H9 (cell line): ENCODE data around the gene RAB4B. TPM values are rescaled to one million over a fixed set of nuclear protein-coding genes. Genes with fewer than 3 reads are reported as not detected.
"Not testable (repeated sequence)": the region's sequence is repeated elsewhere in the genome, so short reads cannot be mapped to it uniquely, and the experiment has no call there.

Source experiments
- DNase-seq: peaks from one replicate; pipeline ENCODE4 v3.0.0-alpha.2; 2017
- H2AFZ ChIP-seq: one replicate; pipeline ENCODE4 v1.6.1; 2013; ENCODE audit warnings: mild to moderate bottlenecking, low read length, control low read depth, moderate library complexity
- H2AK5ac ChIP-seq: 2 replicates; pipeline ENCODE4 v1.6.1; 2013; ENCODE audit warnings: low read length, control low read depth, mixed read lengths; ENCODE audit not compliant: insufficient read length
- H2BK120ac ChIP-seq: one replicate; pipeline ENCODE4 v1.6.1; 2013; ENCODE audit warnings: low read depth, mild to moderate bottlenecking, low read length, control low read depth, inconsistent platforms; ENCODE audit not compliant: poor library complexity, severe bottlenecking
- H2BK12ac ChIP-seq: 2 replicates; pipeline ENCODE4 v1.6.1; 2013; ENCODE audit warnings: low read length, control low read depth, mixed read lengths, low read depth; ENCODE audit not compliant: insufficient read length
- H2BK15ac ChIP-seq: 2 replicates; pipeline ENCODE4 v1.6.1; 2013; ENCODE audit warnings: low read depth, low read length, control low read depth
- H2BK20ac ChIP-seq: one replicate; pipeline ENCODE4 v1.6.1; 2013; ENCODE audit warnings: low read depth, mild to moderate bottlenecking, low read length, control low read depth, inconsistent platforms; ENCODE audit not compliant: poor library complexity, severe bottlenecking
- H2BK5ac ChIP-seq: 2 replicates; pipeline ENCODE4 v1.6.1; 2013; ENCODE audit warnings: low read length, control low read depth, mixed read lengths; ENCODE audit not compliant: insufficient read length
- H3K14ac ChIP-seq: 2 replicates; pipeline ENCODE4 v1.6.1; 2013; ENCODE audit warnings: low read length, control low read depth; ENCODE audit not compliant: insufficient read depth
- H3K18ac ChIP-seq: 2 replicates; pipeline ENCODE4 v1.6.1; 2013; ENCODE audit warnings: low read depth, mild to moderate bottlenecking, mixed read lengths, low read length, control low read depth; ENCODE audit not compliant: insufficient read length
- H3K23ac ChIP-seq: 2 replicates; pipeline ENCODE4 v1.6.1; 2013; ENCODE audit warnings: low read length, control low read depth, mixed read lengths, low read depth; ENCODE audit not compliant: insufficient read length
- H3K23me2 ChIP-seq: 2 replicates; pipeline ENCODE4 v1.6.1; 2013; ENCODE audit warnings: low read depth, mild to moderate bottlenecking, mixed read lengths, low read length, control low read depth; ENCODE audit not compliant: insufficient read length, poor library complexity, severe bottlenecking
- H3K27ac ChIP-seq: 2 replicates; pipeline ENCODE4 v1.5.1; 2013; ENCODE audit warnings: low read length, control low read depth, mixed read lengths, low read depth; ENCODE audit not compliant: insufficient read length
- H3K27me3 ChIP-seq: 2 replicates; pipeline ENCODE4 v1.6.1; 2013; ENCODE audit warnings: low read length, control low read depth, inconsistent platforms; ENCODE audit not compliant: insufficient read depth
- H3K4ac ChIP-seq: 2 replicates; pipeline ENCODE4 v1.6.1; 2013; ENCODE audit warnings: low read depth, mild to moderate bottlenecking, control low read depth, inconsistent platforms, low read length, moderate library complexity
- H3K4me1 ChIP-seq: 2 replicates; pipeline ENCODE4 v1.6.1; 2013; ENCODE audit warnings: low read length, control low read depth, inconsistent platforms; ENCODE audit not compliant: insufficient read depth
- H3K4me2 ChIP-seq: 2 replicates; pipeline ENCODE4 v1.6.1; 2013; ENCODE audit warnings: low read length, control low read depth, mixed read lengths; ENCODE audit not compliant: insufficient read length, insufficient read depth
- H3K56ac ChIP-seq: 2 replicates; pipeline ENCODE4 v1.6.1; 2013; ENCODE audit warnings: low read depth, mild to moderate bottlenecking, mixed read lengths, low read length, control low read depth; ENCODE audit not compliant: insufficient read length
- H3K79me1 ChIP-seq: 2 replicates; pipeline ENCODE4 v1.6.1; 2013; ENCODE audit warnings: low read depth, mild to moderate bottlenecking, moderate library complexity, low read length, control low read depth, inconsistent platforms; ENCODE audit not compliant: insufficient read depth, poor library complexity, severe bottlenecking
- H3K79me2 ChIP-seq: 2 replicates; pipeline ENCODE4 v1.6.1; 2013; ENCODE audit warnings: low read length, control low read depth, inconsistent platforms; ENCODE audit not compliant: insufficient read depth
- H3K9ac ChIP-seq: 2 replicates; pipeline ENCODE4 v1.6.1; 2013; ENCODE audit warnings: low read length, control low read depth, mixed read lengths; ENCODE audit not compliant: insufficient read length; ENCODE audit errors: extremely low read depth
- H3K9me3 ChIP-seq: one replicate; pipeline ENCODE4 v1.6.1; 2013; ENCODE audit warnings: low read depth, low read length, inconsistent platforms; ENCODE audit not compliant: control insufficient read depth
- H3T11ph ChIP-seq: one replicate; pipeline ENCODE4 v1.6.1; 2013; ENCODE audit warnings: mild to moderate bottlenecking, low read length, control low read depth, inconsistent platforms
- H4K20me1 ChIP-seq: one replicate; pipeline ENCODE4 v1.6.1; 2013; ENCODE audit not compliant: control insufficient read depth, insufficient read length, insufficient read depth
- H4K5ac ChIP-seq: 2 replicates; pipeline ENCODE4 v1.6.1; 2013; ENCODE audit warnings: low read depth, mild to moderate bottlenecking, mixed read lengths, low read length, control low read depth; ENCODE audit not compliant: insufficient read length
- H4K8ac ChIP-seq: replicated peaks from 2 replicates; pipeline ENCODE4 v1.6.1; 2013; ENCODE audit warnings: low read length, control low read depth, mixed read lengths, low read depth; ENCODE audit not compliant: insufficient read length
- H4K91ac ChIP-seq: 2 replicates; pipeline ENCODE4 v1.6.1; 2013; ENCODE audit warnings: low read depth, mild to moderate bottlenecking, moderate library complexity, mixed read lengths, low read length, control low read depth; ENCODE audit not compliant: insufficient read length
- H3K27ac Mint-ChIP-seq, 3 experiments: 2 replicates in 2 of 3; 3 replicates in 1 of 3; pipeline ENCODE4 v1.8.0; 2020 to 2021; ENCODE audit warnings: mixed read lengths in 3 of 3, mild to moderate bottlenecking in 1 of 3, moderate library complexity in 1 of 3
- H3K27me3 Mint-ChIP-seq: 2 replicates; pipeline ENCODE4 v1.8.0; 2021; ENCODE audit warnings: low read depth, mild to moderate bottlenecking, moderate library complexity, mixed read lengths
- H3K36me3 Mint-ChIP-seq, 3 experiments: 2 replicates in 2 of 3; 3 replicates in 1 of 3; pipeline ENCODE4 v1.8.0; 2020 to 2021; ENCODE audit warnings: low read depth in 3 of 3, mixed read lengths in 3 of 3; ENCODE audit not compliant: insufficient read depth in 1 of 3
- H3K4me1 Mint-ChIP-seq, 2 experiments: 2 replicates each; pipeline ENCODE4 v1.8.0; 2020; ENCODE audit warnings: mixed read lengths in 2 of 2
- H3K4me3 Mint-ChIP-seq, 2 experiments: 2 replicates in 1 of 2; 3 replicates in 1 of 2; pipeline ENCODE4 v1.8.0; 2020 to 2021; ENCODE audit warnings: mild to moderate bottlenecking in 2 of 2, mixed read lengths in 2 of 2, moderate library complexity in 1 of 2
- H3K9me3 Mint-ChIP-seq, 2 experiments: 2 replicates in 1 of 2; 3 replicates in 1 of 2; pipeline ENCODE4 v1.8.0; 2020; ENCODE audit warnings: mild to moderate bottlenecking in 2 of 2, mixed read lengths in 2 of 2, moderate library complexity in 1 of 2
- CTCF ChIP-seq: fragments of 200-600 bp; sonication (generic); conservative IDR thresholded peaks from 3 replicates; pipeline ENCODE4 v1.8.0; 2021; ENCODE audit warnings: antibody characterized with exemption, mild to moderate bottlenecking
- WGBS: extraction: QIAGEN DNeasy Blood & Tissue Kit; methylation state at CpG from one replicate; pipeline ENCODE4 v1.1.7; 2013; ENCODE audit warnings: missing lambda C conversion rate, low lambda C conversion rate, mixed read lengths; ENCODE audit not compliant: insufficient read length; ENCODE audit errors: extremely low coverage; 5-methylcytosine and 5-hydroxymethylcytosine counted together
- total RNA-seq: library from RNA; stranded (reverse); gene quantifications from 2 replicates; pipeline ENCODE4 v1.2.1, GENCODE V29; 2021

RAB4B gene
- total RNA-seq, 1 experiment from 2014 or later: 26.8 TPM

DNA sequence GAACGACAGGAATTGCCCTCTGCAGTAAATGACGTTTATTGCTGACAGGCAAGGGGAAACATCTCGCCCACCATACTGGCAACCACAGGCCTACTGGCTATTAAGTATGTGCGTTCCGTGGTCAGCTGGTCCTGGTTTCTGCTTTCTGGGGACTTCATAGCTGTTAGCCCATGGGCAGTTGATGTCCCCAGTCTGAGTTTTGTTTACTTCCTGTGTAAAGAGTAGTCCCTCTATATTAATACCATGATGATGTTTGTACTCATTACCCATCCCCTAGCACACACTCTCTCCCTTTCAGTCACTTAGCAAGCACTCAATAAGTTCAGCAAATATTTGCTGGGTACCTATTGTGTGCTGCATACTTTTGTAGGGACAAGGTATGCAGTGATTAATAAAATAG is 9.2 kb upstream of the RAB4B start:
- no peak overlapping the region for H3T11ph ChIP-seq
- Mint-ChIP-seq H3K9me3 (peaks cover 0 to 2% of the 10 kb centered on the region in 2 experiments; a peak in 3 of 5 replicates), H3K27ac (no peak overlapping the region), H3K4me1 (no peaks in the 10 kb centered on the region), H3K36me3 (peaks cover 22 to 39% (median 28%) of the 10 kb centered on the region in 3 experiments), H3K4me3 (no peak overlapping the region), H3K27me3 (no peaks in the 10 kb centered on the region; the same call in 1 of the 2 replicates)
- H4K5ac ChIP-seq: no peak overlapping the region
- no peak overlapping the region for H2BK5ac ChIP-seq
- no peaks in the 10 kb centered on the region for H3K9me3 ChIP-seq
- no peaks in the 10 kb centered on the region for H3K79me1 ChIP-seq
- no peak overlapping the region for H2BK12ac ChIP-seq
- H3K4me2 ChIP-seq: no peak overlapping the region
- no peak overlapping the region for H3K4ac ChIP-seq
- TF ChIP-seq CTCF: no peak
- no peak overlapping the region for H2BK15ac ChIP-seq
- H3K23ac ChIP-seq: no peak overlapping the region
- H3K23me2 ChIP-seq: no peaks in the 10 kb centered on the region
- H2BK20ac ChIP-seq: no peak overlapping the region
- H2BK120ac ChIP-seq: no peak overlapping the region
- no peak overlapping the region for H3K18ac ChIP-seq
- no peak overlapping the region for H3K14ac ChIP-seq
- H4K91ac ChIP-seq: no peak overlapping the region
- no peaks in the 10 kb centered on the region for H3K4me1 ChIP-seq
- no peaks in the 10 kb centered on the region for H3K79me2 ChIP-seq
- no peak overlapping the region for H3K27ac ChIP-seq
- no peak overlapping the region for H2AK5ac ChIP-seq
- no peak overlapping the region for H2AFZ ChIP-seq
- H4K8ac ChIP-seq: no peak overlapping the region
- H4K20me1 ChIP-seq: no peaks in the 10 kb centered on the region
- DNase-seq: no peak
- H3K27me3 ChIP-seq: no peaks in the 10 kb centered on the region
- H3K56ac ChIP-seq: no peak overlapping the region
- no CpG with 5 or more reads among the region's 5 CpGs for WGBS
- no peak overlapping the region for H3K9ac ChIP-seq

GRCh38 chr19:40771101-40771862 is 6.8 kb upstream of the RAB4B start:
- H3K9ac ChIP-seq, H4K8ac ChIP-seq, H2AFZ ChIP-seq, H2BK20ac ChIP-seq, H3K27me3 Mint-ChIP-seq, H4K20me1 ChIP-seq, H4K5ac ChIP-seq, H3K4me2 ChIP-seq, H3K18ac ChIP-seq, H3K79me1 ChIP-seq, H3K4me1 ChIP-seq, H4K91ac ChIP-seq, H3K56ac ChIP-seq, H3K14ac ChIP-seq, H3K9me3 Mint-ChIP-seq, H2BK120ac ChIP-seq, H3K9me3 ChIP-seq, DNase-seq, H2BK15ac ChIP-seq, H3K4me1 Mint-ChIP-seq, H3K27me3 ChIP-seq, H3K23ac ChIP-seq, H3K27ac ChIP-seq, H3K4ac ChIP-seq, H3K79me2 ChIP-seq, H3K4me3 Mint-ChIP-seq, H3K23me2 ChIP-seq, H2BK12ac ChIP-seq, H2AK5ac ChIP-seq, H3T11ph ChIP-seq, H2BK5ac ChIP-seq: not testable (repeated sequence)
- Mint-ChIP-seq H3K27ac (peak overlapping the region in 1 of 3 experiments; percentile 16; a peak in 2 of 7 replicates), H3K36me3 (peaks cover 0 to 16% (median 8%) of the 10 kb centered on the region in 3 experiments; a peak in 5 of 7 replicates)
- WGBS: no CpG with 5 or more reads among the region's 10 CpGs
